Brain pericyte (primary cell): ENCODE results near the gene CTR9.
"Not testable (repeated sequence)": the region's sequence is repeated elsewhere in the genome, so short reads cannot be mapped to it uniquely, and the experiment has no call there.

ENCODE experiments used
- DNase-seq: peaks from one replicate; pipeline ENCODE4 v3.0.0-alpha.2; 2012; ENCODE audit warnings: low read depth, low spot score

The CTR9 gene

GRCh38 chr11:10822491-10822890 is 71.4 kb downstream of the CTR9 start:
- not testable (repeated sequence) for DNase-seq

GRCh38 chr11:10823152-10823579 is 72.1 kb downstream of the CTR9 start:
- DNase-seq = no peak

- DNase-seq = no peak
These were observed 73.8 kb downstream of the CTR9 start for GRCh38 chr11:10824888-10825287.

GRCh38 chr11:10828402-10828801 is 77.4 kb downstream of the CTR9 start:
- DNase-seq = no peak

GRCh38 chr11:10829139-10829538 is 78.1 kb downstream of the CTR9 start:
- DNase-seq = no peak
